Neural cell (in vitro differentiated cells): ENCODE measurements around the gene TRAPPC2. TPM values are rescaled to one million over a fixed set of nuclear protein-coding genes. Genes with fewer than 3 reads are reported as not detected.

Source experiments
- H2AFZ ChIP-seq: fragments of 200-600, 300-800 bp; sonication (generic), shearing (Covaris generic); 2 replicates; pipeline ENCODE4 v1.6.0; 2014; ENCODE audit warnings: low read depth, mild to moderate bottlenecking, antibody characterized with exemption, low read length, moderate library complexity
- H3F3A ChIP-seq: fragments of 200-600 bp; shearing (Covaris generic); 2 replicates; pipeline ENCODE4 v1.6.1; 2016; ENCODE audit warnings: mild to moderate bottlenecking, moderate library complexity, mixed read lengths, antibody characterized with exemption, low read length; ENCODE audit not compliant: insufficient read depth, poor library complexity, severe bottlenecking
- H3K27ac ChIP-seq: fragments of 200-600, 300-800 bp; sonication (generic), shearing (Covaris generic); 2 replicates; pipeline ENCODE4 v1.5.1; 2014; ENCODE audit warnings: mild to moderate bottlenecking, low read length, moderate library complexity
- H3K27me3 ChIP-seq: fragments of 300-800, 200-600 bp; sonication (generic), shearing (Covaris generic); 2 replicates; pipeline ENCODE4 v1.6.0; 2014; ENCODE audit warnings: mild to moderate bottlenecking, low read depth, low read length, moderate library complexity; ENCODE audit not compliant: insufficient read depth
- H3K36me3 ChIP-seq: fragments of 300-800, 200-600 bp; sonication (generic), shearing (Covaris generic); 2 replicates; pipeline ENCODE4 v1.5.1; 2014; ENCODE audit warnings: mild to moderate bottlenecking, antibody characterized with exemption, low read length, moderate library complexity; ENCODE audit not compliant: insufficient read depth
- H3K4me2 ChIP-seq: fragments of 300-800, 200-600 bp; sonication (generic), shearing (Covaris generic); 2 replicates; pipeline ENCODE4 v1.6.0; 2014; ENCODE audit warnings: mild to moderate bottlenecking, low read length
- H3K4me3 ChIP-seq: fragments of 300-800, 200-600 bp; sonication (generic), shearing (Covaris generic); 2 replicates; pipeline ENCODE4 v1.5.1; 2014; ENCODE audit warnings: mild to moderate bottlenecking, low read length, moderate library complexity
- H3K79me2 ChIP-seq: fragments of 200-600 bp; shearing (Covaris generic); replicated peaks from 2 replicates; pipeline ENCODE4 v1.6.0; 2014; ENCODE audit warnings: mild to moderate bottlenecking, low read length, moderate library complexity; ENCODE audit not compliant: insufficient read depth
- H3K9ac ChIP-seq: fragments of 300-800, 200-600 bp; sonication (generic), shearing (Covaris generic); 2 replicates; pipeline ENCODE4 v1.6.1; 2016; ENCODE audit warnings: mild to moderate bottlenecking, low read length, mixed read lengths
- H3K9me2 ChIP-seq: fragments of 200-600 bp; shearing (Covaris generic); 2 replicates; pipeline ENCODE4 v1.6.1; 2016; ENCODE audit warnings: mild to moderate bottlenecking, low read length, mixed read lengths; ENCODE audit not compliant: insufficient read depth
- H3K9me3 ChIP-seq: fragments of 200-600, 300-800 bp; sonication (generic), shearing (Covaris generic); 2 replicates; pipeline ENCODE4 v1.6.1; 2016; ENCODE audit warnings: mild to moderate bottlenecking, mixed run types, low read length, moderate library complexity, mixed read lengths
- H4K20me1 ChIP-seq: fragments of 200-600 bp; shearing (Covaris generic); 2 replicates; pipeline ENCODE4 v1.6.1; 2016; ENCODE audit warnings: mild to moderate bottlenecking, mixed run types; ENCODE audit not compliant: insufficient read depth
- CTCF ChIP-seq: fragments of 450-650 bp; IDR thresholded peaks from 2 replicates; pipeline ENCODE4 v1.5.1; 2014; ENCODE audit warnings: antibody characterized with exemption, mild to moderate bottlenecking, moderate library complexity; ENCODE audit not compliant: poor library complexity, severe bottlenecking
- EP300 ChIP-seq: fragments of 450-650 bp; conservative IDR thresholded peaks from 2 replicates; pipeline ENCODE4 v1.6.1; 2014; ENCODE audit warnings: antibody characterized with exemption, mild to moderate bottlenecking, moderate library complexity; ENCODE audit not compliant: poor library complexity, severe bottlenecking
- EZH2 ChIP-seq: fragments of 200-600, 300-800 bp; shearing (Covaris generic), sonication (generic); IDR thresholded peaks from 2 replicates; pipeline ENCODE4 v1.6.1; 2014; ENCODE audit warnings: antibody characterized with exemption, low read length, borderline replicate concordance, mild to moderate bottlenecking; ENCODE audit not compliant: insufficient read depth, poor library complexity, severe bottlenecking
- MXI1 ChIP-seq: fragments of 450-650 bp; conservative IDR thresholded peaks from 2 replicates; pipeline ENCODE4 v1.6.1; 2014; ENCODE audit warnings: antibody characterized with exemption, mild to moderate bottlenecking; ENCODE audit not compliant: poor library complexity, severe bottlenecking
- POLR2AphosphoS5 ChIP-seq: IDR thresholded peaks from 2 replicates; pipeline ENCODE4 v1.6.1; 2012
- RAD21 ChIP-seq: fragments of 450-650 bp; conservative IDR thresholded peaks from 2 replicates; pipeline ENCODE4 v1.6.1; 2014; ENCODE audit warnings: antibody characterized with exemption, mild to moderate bottlenecking, moderate library complexity
- SMC3 ChIP-seq: fragments of 450-650 bp; conservative IDR thresholded peaks from 2 replicates; pipeline ENCODE4 v1.6.1; 2014; ENCODE audit warnings: antibody characterized with exemption, mild to moderate bottlenecking, moderate library complexity; ENCODE audit not compliant: poor library complexity
- TAF1 ChIP-seq: IDR thresholded peaks from 2 replicates; pipeline ENCODE4 v1.6.1; 2012; ENCODE audit warnings: low read depth
- polyA plus RNA-seq: library from polyadenylated mRNA; depleted of rRNA; stranded (reverse); fragments of >200 nt; gene quantifications from 2 replicates; pipeline ENCODE4 v1.2.3, GENCODE V29; 2014
- TF ChIP-seq, protein P1 (sequence below): IDR thresholded peaks from 2 replicates; pipeline ENCODE4 v1.6.1; 2012; ENCODE audit warnings: borderline replicate concordance

The TRAPPC2 gene
- polyA plus RNA-seq, 1 donor from 2014 or later = 94.2 TPM

GRCh38 chrX:13676885-13677284 is 57.5 kb downstream of the TRAPPC2 start:
- Histone ChIP-seq H3K27me3 (no peaks in the 10 kb centered on the region), H3K4me2 (no peak overlapping the region), H3K9ac (no peak overlapping the region), H3F3A (no peaks in the 10 kb centered on the region), H4K20me1 (no peaks in the 10 kb centered on the region), H3K9me2 (no peaks in the 10 kb centered on the region), H3K4me3 (no peak overlapping the region), H3K9me3 (no peaks in the 10 kb centered on the region), H2AFZ (no peak overlapping the region), H3K36me3 (no peaks in the 10 kb centered on the region), H3K79me2 (no peaks in the 10 kb centered on the region), H3K27ac (no peak overlapping the region)
- TF ChIP-seq RAD21 = no peak
- TF ChIP-seq POLR2AphosphoS5 = no peak
- no peak for TF ChIP-seq TAF1
- no peak for TF ChIP-seq EP300
- TF ChIP-seq, protein P1, sequence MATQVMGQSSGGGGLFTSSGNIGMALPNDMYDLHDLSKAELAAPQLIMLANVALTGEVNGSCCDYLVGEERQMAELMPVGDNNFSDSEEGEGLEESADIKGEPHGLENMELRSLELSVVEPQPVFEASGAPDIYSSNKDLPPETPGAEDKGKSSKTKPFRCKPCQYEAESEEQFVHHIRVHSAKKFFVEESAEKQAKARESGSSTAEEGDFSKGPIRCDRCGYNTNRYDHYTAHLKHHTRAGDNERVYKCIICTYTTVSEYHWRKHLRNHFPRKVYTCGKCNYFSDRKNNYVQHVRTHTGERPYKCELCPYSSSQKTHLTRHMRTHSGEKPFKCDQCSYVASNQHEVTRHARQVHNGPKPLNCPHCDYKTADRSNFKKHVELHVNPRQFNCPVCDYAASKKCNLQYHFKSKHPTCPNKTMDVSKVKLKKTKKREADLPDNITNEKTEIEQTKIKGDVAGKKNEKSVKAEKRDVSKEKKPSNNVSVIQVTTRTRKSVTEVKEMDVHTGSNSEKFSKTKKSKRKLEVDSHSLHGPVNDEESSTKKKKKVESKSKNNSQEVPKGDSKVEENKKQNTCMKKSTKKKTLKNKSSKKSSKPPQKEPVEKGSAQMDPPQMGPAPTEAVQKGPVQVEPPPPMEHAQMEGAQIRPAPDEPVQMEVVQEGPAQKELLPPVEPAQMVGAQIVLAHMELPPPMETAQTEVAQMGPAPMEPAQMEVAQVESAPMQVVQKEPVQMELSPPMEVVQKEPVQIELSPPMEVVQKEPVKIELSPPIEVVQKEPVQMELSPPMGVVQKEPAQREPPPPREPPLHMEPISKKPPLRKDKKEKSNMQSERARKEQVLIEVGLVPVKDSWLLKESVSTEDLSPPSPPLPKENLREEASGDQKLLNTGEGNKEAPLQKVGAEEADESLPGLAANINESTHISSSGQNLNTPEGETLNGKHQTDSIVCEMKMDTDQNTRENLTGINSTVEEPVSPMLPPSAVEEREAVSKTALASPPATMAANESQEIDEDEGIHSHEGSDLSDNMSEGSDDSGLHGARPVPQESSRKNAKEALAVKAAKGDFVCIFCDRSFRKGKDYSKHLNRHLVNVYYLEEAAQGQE = no peak
- no peak for TF ChIP-seq CTCF
- TF ChIP-seq EZH2 = no peak
- no peak for TF ChIP-seq SMC3
- no peak for TF ChIP-seq MXI1

DNA sequence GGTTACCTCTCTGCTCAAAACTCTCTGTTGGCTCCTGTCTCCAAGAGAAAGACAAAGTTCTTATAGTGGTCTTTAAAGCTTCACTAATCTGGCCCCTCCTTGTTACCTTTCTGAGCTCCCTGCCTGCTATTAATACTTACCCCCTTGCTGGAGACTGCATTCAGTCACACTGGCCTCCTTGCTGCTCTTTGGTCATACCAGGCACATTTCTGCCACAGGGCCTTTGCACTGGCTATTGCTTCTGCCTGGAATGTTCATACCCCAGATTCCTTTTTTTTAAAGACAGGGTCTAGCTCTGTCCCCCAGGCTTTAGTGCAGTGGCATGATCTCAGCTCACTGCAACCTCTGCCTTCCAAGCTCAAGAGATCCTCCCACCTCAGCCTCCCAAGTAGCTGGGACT is 61.4 kb downstream of the TRAPPC2 start:
- no peak overlapping the region for H2AFZ ChIP-seq
- H3K36me3 ChIP-seq = no peaks in the 10 kb centered on the region
- H3K9me2 ChIP-seq = no peaks in the 10 kb centered on the region
- TF ChIP-seq, protein P1 = no peak
- TF ChIP-seq MXI1 (no peak), EP300 (no peak), SMC3 (no peak), TAF1 (no peak), CTCF (no peak), EZH2 (no peak), POLR2AphosphoS5 (no peak), RAD21 (no peak)
- H3K27me3 ChIP-seq = no peaks in the 10 kb centered on the region
- no peak overlapping the region for H3K4me3 ChIP-seq
- H3K9me3 ChIP-seq = no peaks in the 10 kb centered on the region
- H4K20me1 ChIP-seq = no peaks in the 10 kb centered on the region
- H3K4me2 ChIP-seq = no peak overlapping the region
- H3K9ac ChIP-seq = no peak overlapping the region
- H3K27ac ChIP-seq = no peak overlapping the region
- H3K79me2 ChIP-seq = no peaks in the 10 kb centered on the region
- no peaks in the 10 kb centered on the region for H3F3A ChIP-seq
